Measurements from ENCODE around the gene MILR1.

The MILR1 gene

GRCh38 chr17:64503821-64504768, 55.2 kb downstream of the MILR1 start:
- DNase-seq: no peak

- no peak for DNase-seq
These were observed 55.9 kb downstream of the MILR1 start for GRCh38 chr17:64504769-64505339.

GRCh38 chr17:64505340-64506200, 56.7 kb downstream of the MILR1 start:
- peak; percentile 74 to 76 for DNase-seq

GRCh38 chr17:64506201-64506575, 57.3 kb downstream of the MILR1 start, which contains the start of gene DDX5:
TSS of gene DDX5 (minus strand) at chr17:64506289. CDS start at chr17:64506119, 170 bp downstream.
- peak; percentile 95 to 97 for DNase-seq

- peak; percentile 90 to 91 for DNase-seq
These were observed 57.9 kb downstream of the MILR1 start, which contains the start of gene CEP95 for GRCh38 chr17:64506576-64507412. TSS of gene CEP95 (plus strand) at chr17:64506977. CDS start at chr17:64507098, 121 bp downstream.

- no peak for DNase-seq
These were observed 58.5 kb downstream of the MILR1 start for GRCh38 chr17:64507413-64507782.

GRCh38 chr17:64508683-64509082, 59.8 kb downstream of the MILR1 start:
- DNase-seq: no peak

GRCh38 chr17:64509179-64509578, 60.3 kb downstream of the MILR1 start:
- no peak for DNase-seq

GRCh38 chr17:64515419-64515818, 66.5 kb downstream of the MILR1 start:
- DNase-seq: no peak

GRCh38 chr17:64515829-64516228, 66.9 kb downstream of the MILR1 start:
- DNase-seq: no peak

Measured in stimulated activated CD4-positive, alpha-beta T cell treated with anti-CD3 and anti-CD28 coated beads, Interleukin-2, amount 100 ng/mL, for 48 hours (primary cell).